DMS79 treated with DMSO at 0.1 percent for 48 hours (cell line): ENCODE data around the gene SZT2.

ENCODE experiments used
- DNase-seq: peaks from one replicate; lab custom pipeline; 2025; lab: John Stamatoyannopoulos, UW

The SZT2 gene

DNA sequence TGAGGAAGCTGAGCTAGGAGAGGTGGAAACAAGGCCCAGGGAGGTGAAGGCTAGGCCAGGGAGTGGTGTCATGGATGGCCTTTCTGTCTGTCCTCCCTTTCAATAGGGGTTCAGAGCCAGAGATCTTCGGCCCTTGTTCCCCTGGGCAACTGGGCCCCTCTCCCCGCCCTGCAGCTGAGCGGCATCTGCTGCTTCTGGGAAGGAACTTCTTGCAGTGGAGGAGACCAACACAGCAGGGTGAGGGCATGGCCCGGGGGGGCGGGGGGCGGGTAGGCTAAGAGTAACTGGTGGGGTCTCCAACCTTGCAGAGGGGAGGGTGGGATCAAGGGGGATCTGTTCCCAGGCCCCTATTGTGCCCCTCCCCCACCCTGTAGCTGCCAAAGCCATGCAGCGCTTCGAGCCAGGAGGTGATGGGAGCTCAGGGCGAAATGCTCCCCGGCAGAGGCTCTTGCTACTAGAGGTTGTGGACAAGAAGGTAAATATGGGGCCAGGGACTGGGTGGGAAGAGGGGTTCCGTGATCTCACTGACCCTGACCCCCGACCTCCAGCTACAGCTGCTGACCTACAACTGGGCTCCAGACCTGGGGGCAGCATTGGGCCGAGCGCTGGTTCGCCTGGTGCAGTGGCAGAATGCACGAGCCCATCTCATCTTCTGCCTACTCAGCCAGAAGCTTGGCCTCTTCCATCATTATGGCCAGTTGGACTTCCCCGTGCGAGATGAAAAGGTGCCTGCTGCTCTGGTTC lies 52.4 kb downstream of the SZT2 start:
- DNase-seq = no peak

DNA sequence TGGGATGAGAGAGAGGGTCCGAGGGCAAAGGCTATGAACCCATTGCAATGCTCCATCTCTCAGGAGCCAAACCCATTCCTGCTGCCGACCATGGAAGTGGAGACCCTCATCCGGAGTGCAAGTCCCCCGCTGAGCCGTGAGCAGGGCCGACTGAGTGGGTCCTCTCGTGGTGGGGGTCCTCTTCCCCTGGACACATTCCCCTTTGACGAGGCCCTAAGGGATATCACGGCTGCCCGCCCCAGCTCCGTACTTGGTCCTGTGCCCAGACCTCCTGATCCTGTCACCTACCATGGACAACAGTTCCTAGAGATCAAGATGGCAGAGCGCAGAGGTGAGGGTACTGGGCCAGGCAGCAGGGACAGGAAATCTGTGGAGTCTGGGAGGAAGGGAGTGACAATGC lies 53.1 kb downstream of the SZT2 start:
- DNase-seq = no peak

DNA sequence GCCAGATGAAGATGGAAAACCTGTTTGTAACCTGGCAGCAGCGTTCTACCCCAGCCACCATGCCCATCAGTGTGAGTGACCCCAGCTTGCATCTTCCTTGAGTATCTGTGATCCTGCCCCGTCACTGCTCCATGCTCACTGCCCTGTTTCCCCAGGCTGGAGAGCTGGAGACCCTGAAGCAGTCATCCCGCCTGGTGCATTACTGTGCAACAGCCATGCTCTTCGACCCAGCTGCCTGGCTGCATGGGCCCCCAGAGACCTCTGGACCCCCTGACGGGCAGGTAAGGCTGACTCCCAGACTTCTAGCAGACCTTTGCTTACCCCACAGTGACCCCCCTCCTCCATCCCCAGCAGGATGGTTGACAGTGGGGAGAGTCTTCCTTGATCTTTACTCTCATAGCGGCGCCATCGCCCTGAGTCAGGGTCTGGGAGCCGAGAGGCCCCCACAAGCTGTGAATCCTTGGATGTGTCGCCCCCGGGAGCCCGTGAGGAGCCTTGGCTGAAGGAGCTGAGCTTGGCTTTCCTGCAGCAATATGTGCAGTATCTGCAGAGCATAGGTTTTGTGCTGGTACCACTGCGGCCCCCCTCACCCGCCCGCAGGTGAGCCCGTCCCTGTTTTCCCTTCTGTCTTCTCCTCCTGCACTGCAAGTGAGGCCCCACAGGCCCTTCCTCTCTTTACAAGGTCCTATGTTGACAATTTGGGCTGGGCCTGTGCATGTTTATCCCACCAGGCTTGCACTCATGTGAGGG lies 53.7 kb downstream of the SZT2 start:
- no peak for DNase-seq

- no peak for DNase-seq
Observed at GRCh38 chr1:43444151-43444828, 54.6 kb downstream of the SZT2 start.

GRCh38 chr1:43444836-43445235 lies 55.1 kb downstream of the SZT2 start:
- DNase-seq = no peak

DNA sequence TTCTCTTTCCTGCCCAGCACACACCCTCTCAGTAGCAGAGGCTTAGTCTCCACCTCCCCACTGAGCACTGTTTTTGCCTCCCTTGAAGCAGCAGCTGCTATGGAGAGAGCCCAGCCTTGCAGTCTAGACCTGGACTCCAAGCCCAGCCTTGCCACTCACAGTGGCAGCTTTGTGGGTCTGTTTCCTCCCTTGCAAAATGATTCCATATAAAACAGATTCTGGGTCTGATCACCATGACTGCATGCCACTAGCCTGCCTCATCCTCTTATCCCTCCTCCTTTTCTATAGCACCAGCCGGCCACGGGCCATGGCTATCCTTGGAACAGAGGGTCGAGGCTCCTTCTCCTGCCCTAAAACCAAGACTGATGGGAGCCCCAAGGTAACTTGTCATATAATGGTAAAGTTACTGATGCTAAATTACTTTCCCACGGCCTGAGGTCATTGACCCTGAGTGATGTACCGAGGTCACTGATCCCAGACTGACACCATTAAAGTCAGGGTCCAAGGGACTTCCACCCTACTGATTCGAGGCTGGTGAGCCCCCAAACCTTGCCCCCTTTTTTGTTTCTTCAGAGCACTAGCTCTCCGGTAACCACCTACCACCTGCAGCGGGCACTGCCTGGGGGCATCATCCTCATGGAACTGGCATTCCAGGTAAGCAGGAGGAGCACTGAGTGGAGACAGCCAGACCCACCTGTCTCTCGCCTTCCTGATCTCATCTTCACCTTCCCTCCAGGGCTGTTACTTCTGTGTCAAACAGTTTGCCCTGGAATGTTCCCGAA lies 56.1 kb downstream of the SZT2 start:
- DNase-seq = no peak

- no peak for DNase-seq
Observed at GRCh38 chr1:43446388-43446740, 56.7 kb downstream of the SZT2 start.

DNA sequence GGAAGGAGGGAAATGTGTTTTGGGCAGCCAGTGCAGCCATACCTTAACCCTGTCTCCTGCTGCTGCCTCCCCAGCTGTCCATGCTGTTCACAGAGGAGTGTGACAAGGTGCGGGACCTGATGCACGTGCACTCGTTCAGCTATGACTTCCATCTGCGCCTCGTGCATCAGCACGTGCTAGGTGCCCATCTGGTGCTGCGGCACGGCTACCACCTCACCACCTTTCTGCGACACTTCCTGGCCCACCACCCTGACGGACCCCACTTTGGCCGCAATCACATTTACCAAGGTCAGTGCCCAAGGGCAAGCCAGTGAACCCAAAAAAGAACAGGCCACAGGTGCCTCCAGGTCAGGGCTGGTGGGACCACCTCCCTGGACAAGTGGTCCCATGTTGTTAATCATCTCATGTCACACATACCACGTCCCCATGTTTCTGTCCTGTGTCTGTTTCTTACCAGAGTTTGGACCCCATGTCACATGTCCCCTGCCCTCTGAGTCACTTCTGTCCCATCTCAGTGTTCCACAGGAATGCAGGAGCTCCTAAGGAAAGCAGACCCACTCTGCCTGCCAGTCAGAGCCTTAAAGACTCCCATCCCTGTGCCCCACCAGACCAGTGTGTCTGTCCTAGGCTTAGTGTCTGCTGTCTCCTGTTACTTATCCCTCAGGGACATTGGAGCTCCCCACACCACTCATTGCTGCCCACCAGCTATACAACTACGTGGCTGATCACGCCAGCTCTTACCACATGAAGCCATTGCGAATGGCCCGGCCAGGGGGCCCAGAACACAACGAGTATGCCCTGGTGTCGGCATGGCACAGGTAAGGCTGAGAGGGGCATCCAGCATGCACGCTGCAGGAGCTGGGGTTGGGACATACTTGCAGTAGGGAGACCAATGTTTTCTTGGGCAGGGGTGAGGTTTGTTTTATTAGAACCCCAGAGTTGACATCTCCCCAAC lies 57.5 kb downstream of the SZT2 start:
- no peak for DNase-seq

DNA sequence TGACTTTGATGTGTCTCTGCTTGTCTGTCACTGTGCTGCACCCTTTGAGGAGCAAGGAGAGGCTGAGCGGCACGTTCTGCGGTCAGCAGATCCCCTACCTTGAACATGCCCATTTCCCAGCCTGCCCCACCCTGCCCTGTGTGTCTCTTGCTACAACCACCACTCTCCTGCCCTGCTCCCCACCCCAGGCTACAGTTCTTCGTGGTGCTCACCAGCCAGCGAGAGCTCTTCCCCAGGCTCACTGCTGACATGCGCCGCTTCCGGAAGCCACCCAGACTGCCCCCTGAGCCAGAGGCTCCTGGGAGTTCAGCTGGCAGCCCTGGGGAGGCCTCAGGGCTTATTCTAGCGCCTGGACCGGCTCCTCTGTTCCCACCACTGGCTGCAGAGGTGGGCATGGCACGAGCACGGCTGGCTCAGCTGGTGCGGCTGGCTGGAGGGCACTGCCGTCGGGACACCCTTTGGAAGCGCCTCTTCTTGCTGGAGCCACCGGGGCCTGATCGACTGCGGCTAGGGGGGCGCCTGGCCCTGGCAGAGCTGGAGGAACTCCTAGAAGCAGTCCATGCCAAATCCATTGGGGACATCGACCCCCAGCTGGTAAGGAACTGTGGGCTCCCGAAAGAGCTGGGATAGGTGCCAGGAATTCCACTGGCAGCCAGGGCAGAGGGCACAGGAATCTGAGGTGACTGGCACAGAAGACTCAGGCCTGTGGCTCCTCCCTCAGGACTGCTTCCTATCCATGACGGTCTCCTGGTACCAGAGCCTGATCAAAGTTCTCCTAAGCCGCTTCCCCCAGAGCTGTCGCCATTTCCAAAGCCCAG lies 58.4 kb downstream of the SZT2 start:
- no peak for DNase-seq

DNA sequence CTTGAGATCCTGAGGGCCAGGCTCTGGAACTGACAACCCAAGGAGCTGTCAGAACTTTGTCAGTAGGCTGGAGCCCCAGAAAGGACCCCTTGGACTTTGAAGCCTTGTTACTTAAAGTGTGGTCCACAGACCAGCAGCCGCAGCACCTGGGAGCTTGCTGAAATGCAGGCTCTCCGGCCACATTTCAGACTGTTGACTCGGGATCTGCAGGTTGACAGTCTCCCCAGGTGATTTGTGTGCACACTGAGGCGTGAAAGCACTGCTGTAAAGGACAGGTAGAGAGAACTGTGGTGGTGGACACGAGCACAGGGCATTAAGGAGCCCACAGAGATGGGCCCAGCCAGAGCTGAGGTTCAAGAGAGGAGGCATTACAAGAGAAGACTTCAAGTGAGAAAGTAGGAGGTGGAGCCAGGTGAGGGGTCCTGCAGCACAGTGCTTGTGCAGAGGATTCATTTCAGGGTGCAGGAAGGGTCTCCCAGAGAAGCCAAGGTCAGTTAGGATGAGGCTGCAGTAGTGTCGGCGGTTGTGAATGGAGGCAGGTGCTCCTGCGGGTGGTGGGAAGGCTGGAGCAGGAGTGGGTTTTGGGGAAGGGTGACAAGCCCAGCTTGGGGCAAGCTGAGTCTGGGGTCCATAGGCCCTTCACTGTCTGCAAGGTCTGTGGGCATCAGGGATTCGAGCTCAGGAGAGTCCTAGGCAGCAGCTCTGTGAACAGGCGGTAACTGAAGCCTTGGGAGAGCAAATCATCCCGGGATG lies 59.4 kb downstream of the SZT2 start:
- no peak for DNase-seq

- DNase-seq = no peak
Observed at GRCh38 chr1:43449708-43450069, 60.0 kb downstream of the SZT2 start.

- no peak for DNase-seq
Observed at GRCh38 chr1:43450251-43450941, 60.7 kb downstream of the SZT2 start.

DNA sequence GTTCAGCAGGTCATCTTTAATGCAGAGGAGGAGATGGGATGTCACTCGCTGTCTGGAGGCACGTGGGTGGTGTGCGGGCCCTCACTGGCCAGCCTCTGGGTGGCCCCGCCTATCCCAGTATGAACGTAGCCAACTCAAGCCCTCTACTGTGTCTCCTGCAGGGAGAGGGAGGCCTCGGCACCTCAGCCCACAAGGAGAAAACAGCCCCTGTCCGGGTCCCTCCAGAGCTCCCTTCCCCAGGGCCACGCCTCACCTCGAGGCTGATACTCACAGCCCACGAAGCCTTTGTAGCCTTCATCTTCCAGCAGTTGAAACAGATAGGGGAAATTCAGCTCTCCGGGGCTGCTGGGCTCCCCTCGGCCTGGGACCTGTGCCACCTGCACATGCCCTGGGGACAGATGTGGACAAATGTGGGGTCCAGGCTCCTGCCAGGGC lies 61.5 kb downstream of the SZT2 start:
- no peak for DNase-seq

- no peak for DNase-seq
Observed at GRCh38 chr1:43451701-43452532, 62.2 kb downstream of the SZT2 start.

GRCh38 chr1:43452789-43453441 lies 63.2 kb downstream of the SZT2 start:
- DNase-seq = peak; percentile 60

- DNase-seq = peak; percentile 84
Observed at GRCh38 chr1:43453442-43454269, 64.0 kb downstream of the SZT2 start, which contains the start of gene HYI. Gene HYI (minus strand): TSS chr1:43453931. CDS start chr1:43453793, 138 bp downstream.
